Gastrocnemius medialis (tissue), 4 donors: ENCODE measurements around the gene MAP1LC3B. TPM values are rescaled to one million over a fixed set of nuclear protein-coding genes. Genes with fewer than 3 reads are reported as not detected.

Experiments
- ATAC-seq, 2 donors: fragments of 150-250 bp; one replicate each; pipeline ENCODE4 v1.9.1; 2016
- DNase-seq, 2 donors: peaks; one replicate each; pipeline ENCODE4 v3.0.0-alpha.2; 2019
- H3K27ac ChIP-seq, 4 donors: fragments of 200-600 bp; sonication (generic); 1 replicate in 1 of 4; 2 replicates in 3 of 4; pipeline ENCODE4 v1.5.1; 2016 to 2018; ENCODE audit warnings: mild to moderate bottlenecking in 2 of 4, moderate library complexity in 1 of 4
- H3K27me3 ChIP-seq, 3 donors: fragments of 200-600 bp; sonication (generic) in 2 of 3; 1 replicate in 1 of 3; 2 replicates in 2 of 3; pipeline versions ENCODE4 v1.5.1 to v1.6.0; 2016 to 2019; ENCODE audit warnings: mild to moderate bottlenecking in 1 of 3, moderate library complexity in 1 of 3
- H3K36me3 ChIP-seq, 2 donors: fragments of 200-600 bp; sonication (generic) in 1 of 2; one replicate each; pipeline ENCODE4 v1.5.1; 2017 to 2018
- H3K4me1 ChIP-seq, 2 donors: fragments of 200-600 bp; sonication (generic) in 1 of 2; one replicate each; pipeline ENCODE4 v1.5.1; 2016 to 2017; ENCODE audit warnings: mild to moderate bottlenecking in 2 of 2
- H3K4me3 ChIP-seq, 4 donors: fragments of 200-600 bp; sonication (generic) in 3 of 4; 1 replicate in 1 of 4; 2 replicates in 3 of 4; pipeline ENCODE4 v1.5.1; 2016 to 2019; ENCODE audit warnings: mild to moderate bottlenecking in 2 of 4
- H3K9me3 ChIP-seq, 3 donors: fragments of 200-600 bp; sonication (generic) in 2 of 3; 1 replicate in 1 of 3; 2 replicates in 2 of 3; pipeline ENCODE4 v1.5.1; 2016 to 2019
- POLR2A ChIP-seq, 2 donors: fragments of 450-650 bp; IDR thresholded peaks; one replicate each; pipeline ENCODE4 v1.6.1; 2017; ENCODE audit warnings: antibody characterized with exemption in 2 of 2, mild to moderate bottlenecking in 2 of 2, moderate library complexity in 2 of 2
- in situ Hi-C, 4 donors: fragments of 200-750 bp; cut with MboI; loops; one replicate each; pipeline versions ENCODE4 v1.15.0 to v1.8.0; 2017; ENCODE audit warnings: low sequenced_read_pairs in 4 of 4
- intact Hi-C: fragments of 100-400 bp; cut with DNase I; formaldehyde crosslinking; loops from one replicate; pipeline ENCODE4 v1.15.1; 2023; ENCODE audit warnings: low total_unique reads
- total RNA-seq, 4 donors: library from RNA; depleted of rRNA; stranded (reverse); fragments of >200 nt; gene quantifications; one replicate each; pipeline versions ENCODE4 v1.1.0 to v1.2.3, GENCODE V29; 2016
- TF ChIP-seq, protein P1 (sequence below), 5 experiments: fragments of 450-650 bp in 3 of 5; fragments of 200-600 bp in 2 of 5; sonication (generic) in 2 of 5; IDR thresholded peaks in 4 of 5; conservative IDR thresholded peaks in 1 of 5; 1 replicate in 4 of 5; 2 replicates in 1 of 5; pipeline ENCODE4 v1.5.1; 2016 to 2019; ENCODE audit warnings: antibody characterized with exemption in 5 of 5, mild to moderate bottlenecking in 3 of 5, moderate library complexity in 3 of 5

The MAP1LC3B gene
- total RNA-seq, 4 donors from 2014 or later = 76.3 to 165 (median 122) TPM

DNA sequence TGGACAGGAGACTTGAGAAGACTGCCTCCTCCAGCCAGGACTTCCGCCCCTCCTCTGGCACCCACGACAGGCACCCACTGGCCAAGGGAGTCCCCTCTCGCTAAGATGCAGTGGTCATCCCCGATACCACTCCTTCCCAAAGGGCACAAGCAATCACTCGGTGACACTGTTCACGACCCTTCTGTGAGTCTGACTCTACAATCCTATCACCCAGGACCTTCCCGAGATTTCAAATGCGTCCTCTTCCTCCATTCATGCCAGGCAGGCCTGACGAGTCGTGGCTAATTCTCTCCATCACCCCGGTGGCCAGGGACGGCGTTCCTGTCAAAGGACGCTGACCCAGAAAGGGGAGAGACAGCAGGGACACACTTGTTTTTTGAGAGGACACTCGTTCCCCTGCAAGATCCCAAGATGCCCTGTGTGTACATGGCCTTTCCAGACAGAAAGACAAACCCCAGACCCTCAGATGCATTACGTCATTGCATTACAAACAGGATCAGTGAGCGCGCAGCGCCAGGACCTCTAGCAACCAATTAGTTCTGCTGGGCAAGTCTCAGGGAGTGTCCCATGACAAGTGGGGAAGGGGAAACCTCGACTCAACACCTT lies 20.8 kb upstream of the MAP1LC3B start:
- no peaks in the 10 kb centered on the region for H3K9me3 ChIP-seq
- DNase-seq (no peak), ATAC-seq (no peak)
- in situ Hi-C loops = loop anchor here in 1 of 4 donors (10.0 kb wide), 1 partner anchor 47 kb away; no protein-coding TSS in a partner anchor
- intact Hi-C loops = no loop called here
- H3K27ac ChIP-seq = peak overlapping the region; percentile 71 to 97 (median 93)
- TF ChIP-seq POLR2A (IDR thresholded peaks at IDR 0.05) = no peak
- TF ChIP-seq, protein P1, sequence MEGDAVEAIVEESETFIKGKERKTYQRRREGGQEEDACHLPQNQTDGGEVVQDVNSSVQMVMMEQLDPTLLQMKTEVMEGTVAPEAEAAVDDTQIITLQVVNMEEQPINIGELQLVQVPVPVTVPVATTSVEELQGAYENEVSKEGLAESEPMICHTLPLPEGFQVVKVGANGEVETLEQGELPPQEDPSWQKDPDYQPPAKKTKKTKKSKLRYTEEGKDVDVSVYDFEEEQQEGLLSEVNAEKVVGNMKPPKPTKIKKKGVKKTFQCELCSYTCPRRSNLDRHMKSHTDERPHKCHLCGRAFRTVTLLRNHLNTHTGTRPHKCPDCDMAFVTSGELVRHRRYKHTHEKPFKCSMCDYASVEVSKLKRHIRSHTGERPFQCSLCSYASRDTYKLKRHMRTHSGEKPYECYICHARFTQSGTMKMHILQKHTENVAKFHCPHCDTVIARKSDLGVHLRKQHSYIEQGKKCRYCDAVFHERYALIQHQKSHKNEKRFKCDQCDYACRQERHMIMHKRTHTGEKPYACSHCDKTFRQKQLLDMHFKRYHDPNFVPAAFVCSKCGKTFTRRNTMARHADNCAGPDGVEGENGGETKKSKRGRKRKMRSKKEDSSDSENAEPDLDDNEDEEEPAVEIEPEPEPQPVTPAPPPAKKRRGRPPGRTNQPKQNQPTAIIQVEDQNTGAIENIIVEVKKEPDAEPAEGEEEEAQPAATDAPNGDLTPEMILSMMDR (IDR thresholded peaks at IDR 0.05 in 4 of 5, conservative IDR thresholded peaks at IDR 0.05 in 1 of 5) = no peak
- no peaks in the 10 kb centered on the region for H3K36me3 ChIP-seq
- H3K27me3 ChIP-seq = no peaks in the 10 kb centered on the region
- peaks cover 73 to 78% of the 10 kb centered on the region in 2 donors for H3K4me1 ChIP-seq
- peak overlapping the region in 1 of 4 donors; percentile 12 for H3K4me3 ChIP-seq

DNA sequence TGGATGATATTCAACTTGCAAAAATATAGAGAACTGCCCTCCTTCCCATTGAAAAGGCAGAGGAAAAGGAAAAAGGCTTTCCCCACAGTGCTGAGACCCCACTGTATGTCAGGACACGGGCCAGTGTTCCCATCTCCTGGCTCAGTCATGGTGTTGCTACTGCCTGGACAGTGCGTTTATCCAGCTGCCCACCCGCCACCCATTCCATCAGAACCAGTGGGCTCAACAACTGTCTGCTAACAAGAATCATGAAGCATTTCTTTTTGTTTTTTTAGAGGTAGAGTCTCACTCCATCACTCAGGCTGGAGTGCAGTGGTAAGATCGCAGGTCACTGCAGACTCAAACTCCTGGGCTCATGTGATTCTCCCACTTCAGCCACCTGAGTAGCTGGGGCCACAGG lies 19.8 kb upstream of the MAP1LC3B start:
- in situ Hi-C loops = loop anchor here in 1 of 4 donors (10.0 kb wide), 1 partner anchor 48 kb away; no protein-coding TSS in a partner anchor
- no peak for DNase-seq
- H3K27ac ChIP-seq = peak overlapping the region; percentile 71 to 97 (median 93)

DNA sequence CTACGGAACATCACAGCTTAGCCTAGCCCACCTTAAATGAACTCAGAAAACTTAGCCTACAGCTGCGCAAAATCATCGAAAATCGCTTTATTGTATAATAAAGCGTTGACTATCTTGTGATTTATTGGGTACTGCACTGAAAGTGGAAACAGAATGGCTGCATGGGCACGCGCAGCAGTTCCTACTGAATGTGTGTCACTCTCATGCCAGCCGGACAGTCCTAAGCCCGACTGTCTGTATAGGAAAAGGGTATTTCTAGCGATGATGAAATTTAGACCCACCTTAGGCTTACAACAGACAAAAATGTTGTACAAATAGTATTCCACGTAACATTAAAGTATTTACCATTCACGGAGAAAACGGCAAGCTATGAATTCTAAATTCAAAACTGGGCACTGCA lies 17.8 kb upstream of the MAP1LC3B start:
- in situ Hi-C loops = loop anchor here in 1 of 4 donors (10.0 kb wide), 1 partner anchor 50 kb away; no protein-coding TSS in a partner anchor
- peaks cover 70% of the 10 kb centered on the region in 2 donors for H3K4me1 ChIP-seq
- H3K36me3 ChIP-seq = no peaks in the 10 kb centered on the region
- H3K27ac ChIP-seq = peak overlapping the region; percentile 93 to 97 (median 94)
- no peak for ATAC-seq
- no peak for DNase-seq
- intact Hi-C loops = no loop called here
- no peak for TF ChIP-seq POLR2A (IDR thresholded peaks at IDR 0.05)
- TF ChIP-seq, protein P1 (IDR thresholded peaks at IDR 0.05 in 4 of 5, conservative IDR thresholded peaks at IDR 0.05 in 1 of 5) = no peak
- no peak overlapping the region for H3K4me3 ChIP-seq
- H3K9me3 ChIP-seq = no peaks in the 10 kb centered on the region
- H3K27me3 ChIP-seq = no peaks in the 10 kb centered on the region

More for the DNA sequence above, 19.8 kb upstream of the MAP1LC3B start:
- no peaks in the 10 kb centered on the region for H3K9me3 ChIP-seq
- no peak overlapping the region for H3K4me3 ChIP-seq
- no peaks in the 10 kb centered on the region for H3K27me3 ChIP-seq
- TF ChIP-seq, protein P1 (IDR thresholded peaks at IDR 0.05 in 4 of 5, conservative IDR thresholded peaks at IDR 0.05 in 1 of 5) = no peak
- no peak for TF ChIP-seq POLR2A (IDR thresholded peaks at IDR 0.05)
- no peaks in the 10 kb centered on the region for H3K36me3 ChIP-seq
- intact Hi-C loops = no loop called here
- H3K4me1 ChIP-seq = peaks cover 73 to 83% of the 10 kb centered on the region in 2 donors
- ATAC-seq = no peak

DNA sequence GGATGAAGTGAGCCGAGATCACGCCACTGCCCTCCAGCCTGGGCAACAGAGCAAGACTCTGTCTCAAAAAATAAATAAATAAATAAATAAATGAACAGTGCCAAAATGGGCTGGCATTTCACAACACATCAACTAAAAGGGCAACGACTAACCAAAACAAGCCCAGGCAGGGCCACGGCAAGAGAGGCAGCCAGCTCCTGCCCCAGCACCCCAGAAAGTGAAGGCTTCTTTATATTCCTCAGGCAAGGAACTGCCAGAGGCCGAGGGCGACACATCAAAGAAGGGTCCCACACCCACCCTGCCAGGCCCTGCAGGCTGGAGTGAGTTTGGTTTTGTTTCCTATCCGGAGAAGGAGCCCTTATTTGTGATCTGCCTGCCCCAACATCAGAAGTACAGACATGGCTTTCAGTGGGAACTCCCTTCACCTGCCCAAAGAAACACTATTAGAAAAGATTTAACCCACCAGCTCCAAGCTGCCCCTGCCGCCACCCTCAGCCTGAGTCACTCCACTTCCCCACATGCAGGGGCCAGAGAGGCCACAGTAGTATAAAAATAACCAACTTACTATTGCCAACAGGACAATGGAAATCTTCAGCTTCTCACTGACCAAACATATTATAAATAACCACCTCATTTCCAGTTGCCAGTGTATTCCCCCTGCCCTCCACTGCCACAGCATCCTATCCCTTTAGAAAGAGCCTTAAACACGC lies 16.6 kb upstream of the MAP1LC3B start:
- no peaks in the 10 kb centered on the region for H3K9me3 ChIP-seq
- ATAC-seq (peak; percentile 86 to 89), DNase-seq (peak; percentile 63 to 71)
- H3K27ac ChIP-seq = peak overlapping the region; percentile 93 to 97 (median 94)
- no peaks in the 10 kb centered on the region for H3K36me3 ChIP-seq
- no peaks in the 10 kb centered on the region for H3K27me3 ChIP-seq
- intact Hi-C loops (no loop called here), in situ Hi-C loops (loop anchor here in 2 of 4 donors (10.0 to 25.0 kb wide), 3 partner anchors 51 to 813 kb away; partner anchors contain the start of genes FOXC2 (in 1 of the 2), KLHDC4 (in 1 of the 2) and MTHFSD (in 1 of the 2))
- peaks cover 70 to 71% of the 10 kb centered on the region in 2 donors for H3K4me1 ChIP-seq
- TF ChIP-seq, protein P1 (IDR thresholded peaks at IDR 0.05 in 4 of 5, conservative IDR thresholded peaks at IDR 0.05 in 1 of 5) = no peak
- peak; percentile 33 to 63 for TF ChIP-seq POLR2A (IDR thresholded peaks at IDR 0.05)
- peak overlapping the region; percentile 39 to 55 (median 42) for H3K4me3 ChIP-seq
